Spleen (tissue), 7 donors: Measurements from ENCODE around the gene SRGAP2B.
"Not testable (repeated sequence)": the region's sequence is repeated elsewhere in the genome, so short reads cannot be mapped to it uniquely, and the experiment has no call there.

Experiments
- CTCF ChIP-seq, 11 experiments: fragments of 200-600 bp in 7 of 11; fragments of 450-650 bp in 4 of 11; sonication (generic) in 4 of 11; IDR thresholded peaks in 8 of 11; conservative IDR thresholded peaks in 3 of 11; 1 replicate in 7 of 11; 2 replicates in 4 of 11; pipeline versions ENCODE4 v1.4.0 to v1.8.0; 2016 to 2021; ENCODE audit warnings: antibody characterized with exemption in 11 of 11, inconsistent platforms in 4 of 11, mild to moderate bottlenecking in 1 of 11
- POLR2A ChIP-seq, 3 donors: fragments of 450-650 bp; IDR thresholded peaks; one replicate each; pipeline ENCODE4 v1.5.1; 2017; ENCODE audit warnings: antibody characterized with exemption in 3 of 3, mild to moderate bottlenecking in 1 of 3
- donor health status: DM: no; HTN: no; CAD: no; lungs with moderate emphysema.
- donor health status: DM: no; HTN: no; CAD: no.
- donor health status: DM: no; HTN: no; CAD: no.

GRCh38 chr1:145074021-145074559, 21.0 kb downstream of the SRGAP2B start:
- TF ChIP-seq CTCF (IDR thresholded peaks at IDR 0.05 in 8 of 11, conservative IDR thresholded peaks at IDR 0.05 in 3 of 11); POLR2A (IDR thresholded peaks at IDR 0.05): not testable (repeated sequence)
